ENCODE results near the gene SH3D21.

SH3D21 gene

GRCh38 chr1:36365381-36365780 is 59.2 kb downstream of the SH3D21 start:
- DNase-seq = no peak

- DNase-seq = peak; percentile 40
Observed at GRCh38 chr1:36366091-36366661, 60.0 kb downstream of the SH3D21 start.

- no peak for DNase-seq
Observed at GRCh38 chr1:36367066-36367465, 60.9 kb downstream of the SH3D21 start.

GRCh38 chr1:36367798-36368197 is 61.6 kb downstream of the SH3D21 start:
- no peak for DNase-seq

- peak; percentile 86 for DNase-seq
Observed at GRCh38 chr1:36369061-36369861, 63.1 kb downstream of the SH3D21 start.

Measured in activated naive CD4-positive, alpha-beta T cell treated with Interleukin-2 at 50 U/mL for 16 hours (primary cell).